ENCODE data around the gene TSPYL1. TPM values are rescaled to one million over a fixed set of nuclear protein-coding genes. Genes with fewer than 3 reads are reported as not detected.
"Not testable (repeated sequence)": the region's sequence is repeated elsewhere in the genome, so short reads cannot be mapped to it uniquely, and the experiment has no call there.

TSPYL1 gene
- total RNA-seq: 10 to 100 TPM; 70.1 to 80.1 TPM
- long read RNA-seq, transcript TSPYL1-201 (1 exons, 3,326 nt): major isoform, 62 of 63 reads
- long read RNA-seq, partial matches to known transcripts: 0 of 63 reads
- long read RNA-seq, other reads (novel, unspliced or antisense): 1 of 63 reads

DNA sequence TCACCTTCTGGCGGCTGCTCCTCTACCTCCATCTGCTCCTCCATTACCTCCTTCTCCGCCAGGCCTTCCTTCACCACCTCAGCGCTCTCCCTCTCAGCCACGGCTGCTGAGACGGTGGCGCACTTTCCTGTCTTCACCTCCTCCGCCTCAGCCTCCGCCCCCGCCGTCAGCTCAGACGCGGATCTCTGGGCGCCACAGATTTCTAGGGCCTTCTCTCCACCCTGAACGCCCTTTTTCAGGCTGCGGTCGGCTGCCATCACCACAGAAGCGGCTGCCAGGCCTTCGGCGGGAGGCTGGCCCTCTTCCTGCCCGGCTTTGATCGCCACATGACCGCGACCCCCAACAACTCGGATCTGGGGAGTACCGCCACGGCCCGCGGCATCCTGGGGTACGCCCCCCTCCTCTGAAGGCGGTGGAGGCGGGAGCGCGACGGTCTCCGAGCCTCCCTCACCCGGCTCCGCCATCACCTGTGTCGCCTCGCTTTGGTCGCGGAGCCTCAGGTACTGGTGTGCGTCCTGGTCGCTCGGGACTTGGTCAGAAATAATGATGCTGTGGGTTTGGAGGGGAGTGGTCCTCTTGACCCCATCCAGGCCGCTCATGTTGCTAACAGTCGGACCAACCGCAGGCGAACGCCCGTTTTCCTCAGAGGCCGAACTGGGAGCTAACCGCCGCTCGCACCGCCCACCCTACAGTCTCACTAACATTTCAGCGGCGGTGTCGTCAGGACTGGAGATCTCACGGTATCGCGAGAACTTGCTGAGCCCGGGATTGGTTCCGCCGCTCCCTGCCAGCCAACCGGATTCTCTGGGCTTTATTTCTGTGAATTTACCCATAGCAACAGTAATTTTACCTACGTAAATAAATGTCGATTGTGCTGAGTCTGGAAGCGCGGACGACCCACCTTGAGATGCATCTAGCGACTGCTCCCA, at the start of gene TSPYL1:
TSPYL1 (minus strand) TSS at position 699 of the 929 bp plus-strand sequence; CDS start at position 599, 100 bp downstream.
- DNase-seq (peak; percentile 97), ATAC-seq (peak; percentile 96)
- intact Hi-C loops (cut with DNase I, micrococcal nuclease): loop anchor here in 1 of 2 donors (5.0 to 10.0 kb wide), 2 partner anchors 85 to 288 kb away; no protein-coding TSS in a partner anchor

DNA sequence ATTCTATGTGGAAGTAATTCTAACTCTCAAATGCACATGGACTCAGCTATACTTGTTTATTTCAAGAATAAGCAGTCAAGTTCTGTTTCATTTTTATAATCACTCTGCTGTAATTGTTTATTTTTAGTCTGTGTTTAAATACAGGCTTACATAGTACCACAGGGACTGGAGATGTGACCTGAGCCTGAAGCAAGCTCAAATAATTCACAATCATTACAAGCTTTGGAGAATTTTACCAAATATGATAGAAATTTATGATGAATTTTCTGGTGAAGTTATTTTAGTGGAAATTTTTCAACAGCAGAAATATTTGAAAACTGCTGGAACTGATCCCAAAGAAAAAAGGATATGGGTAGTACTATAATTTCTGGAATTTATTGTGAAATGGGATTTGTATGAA, 49.4 kb upstream of the TSPYL1 start:
- intact Hi-C loops (cut with DNase I, micrococcal nuclease): no loop called here
- ATAC-seq: no peak

DNA sequence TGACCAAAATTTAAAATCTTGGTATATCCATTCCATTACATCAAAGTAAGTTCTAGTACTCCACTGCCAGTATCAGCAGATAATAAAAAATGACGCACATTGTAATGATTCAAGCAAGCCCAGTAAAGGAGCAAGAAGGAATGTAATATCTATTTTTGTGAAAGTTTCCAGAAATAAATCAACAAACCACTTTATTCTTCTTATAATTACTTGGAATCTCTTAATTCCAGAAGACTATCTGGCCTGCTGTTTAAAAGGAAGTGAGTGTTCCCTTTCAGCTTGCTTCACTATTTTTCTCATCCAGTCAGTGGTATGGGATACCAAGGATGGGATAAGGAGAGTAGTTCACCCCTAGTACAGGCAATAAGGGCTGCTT, 48.8 kb upstream of the TSPYL1 start:
- DNase-seq (no peak), ATAC-seq (no peak)
- intact Hi-C loops (cut with DNase I, micrococcal nuclease): no loop called here

More for the DNA sequence above, 49.4 kb upstream of the TSPYL1 start:
- no peak for DNase-seq

DNA sequence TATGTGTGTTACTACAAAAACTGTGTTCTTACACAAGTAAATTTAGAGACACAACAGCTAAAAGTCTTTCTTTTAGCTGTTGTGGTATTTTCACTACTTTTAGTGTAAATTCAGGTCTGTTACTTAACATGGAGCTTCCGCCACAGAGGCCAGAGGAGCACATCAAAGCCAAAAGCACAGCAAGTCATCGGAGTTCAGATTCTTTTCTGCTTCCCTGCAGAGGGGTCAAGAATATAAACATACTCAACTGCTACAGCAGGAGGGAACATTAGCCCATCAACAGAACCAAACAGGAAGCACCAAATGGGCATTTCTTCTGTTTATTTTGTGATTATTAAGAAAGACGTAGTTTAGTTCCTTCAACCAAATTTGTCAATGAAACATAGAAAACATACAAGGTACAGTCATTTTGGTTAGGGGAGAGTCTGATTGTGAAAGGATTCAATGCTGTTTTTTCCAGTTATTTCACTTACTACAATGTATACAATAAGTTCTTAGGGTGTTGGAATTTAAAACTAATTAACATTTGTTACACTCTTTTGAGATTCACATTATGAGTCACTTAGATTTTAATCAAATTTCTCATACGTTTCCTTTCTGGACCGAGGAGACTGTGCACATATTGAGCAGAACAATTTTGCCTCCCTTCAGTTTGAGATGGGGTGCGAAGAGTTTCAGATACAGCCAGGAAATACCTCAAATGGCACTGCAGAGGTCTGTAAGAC, 48.2 kb upstream of the TSPYL1 start:
- intact Hi-C loops (cut with DNase I, micrococcal nuclease): no loop called here
- ATAC-seq (no peak), DNase-seq (no peak)

DNA sequence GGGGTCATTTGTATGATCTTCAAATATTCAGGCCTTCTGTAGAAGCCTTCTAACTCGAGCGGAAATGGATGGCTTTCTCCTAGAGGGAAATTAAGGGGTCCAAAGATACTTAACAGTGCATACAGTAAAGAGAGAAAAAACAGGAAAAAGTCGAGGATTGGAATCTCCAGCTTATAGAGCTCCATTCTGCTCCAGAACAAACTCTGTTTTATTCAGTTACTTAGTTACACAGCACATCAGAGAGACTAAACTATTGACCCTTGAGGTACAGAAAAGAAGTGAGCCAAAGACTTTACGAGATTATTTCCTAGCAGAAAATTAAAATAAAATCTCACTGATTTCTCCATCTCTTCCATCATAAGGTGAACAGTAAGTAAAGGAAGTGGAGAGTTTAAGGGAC, 47.3 kb upstream of the TSPYL1 start:
- ATAC-seq: no peak
- intact Hi-C loops (cut with DNase I, micrococcal nuclease): no loop called here
- no peak for DNase-seq

DNA sequence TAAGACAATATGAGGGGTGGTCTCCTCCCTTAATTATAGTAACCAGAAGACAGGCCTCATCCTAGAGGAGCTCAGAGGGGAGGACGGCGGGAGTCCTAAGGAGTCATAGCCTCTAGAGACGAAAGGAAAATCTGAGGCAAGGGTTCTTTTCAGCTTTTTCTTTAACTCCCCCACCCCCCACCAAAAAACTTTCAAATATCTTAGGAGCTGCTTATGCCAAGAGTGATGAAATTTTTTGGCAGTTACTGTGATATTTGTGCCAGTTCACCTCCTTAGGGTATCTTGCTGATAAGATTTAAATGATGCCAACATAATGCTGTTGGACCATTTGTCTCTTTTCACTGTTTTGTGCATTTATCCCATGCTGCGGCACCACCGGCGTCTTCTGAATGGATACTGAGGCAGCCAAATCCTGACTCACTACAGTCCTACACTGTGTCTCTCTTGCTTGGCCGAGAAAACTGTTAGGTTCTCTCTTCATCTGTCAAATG, 46.5 kb upstream of the TSPYL1 start:
- DNase-seq: no peak
- intact Hi-C loops (cut with DNase I, micrococcal nuclease): no loop called here
- ATAC-seq: no peak

DNA sequence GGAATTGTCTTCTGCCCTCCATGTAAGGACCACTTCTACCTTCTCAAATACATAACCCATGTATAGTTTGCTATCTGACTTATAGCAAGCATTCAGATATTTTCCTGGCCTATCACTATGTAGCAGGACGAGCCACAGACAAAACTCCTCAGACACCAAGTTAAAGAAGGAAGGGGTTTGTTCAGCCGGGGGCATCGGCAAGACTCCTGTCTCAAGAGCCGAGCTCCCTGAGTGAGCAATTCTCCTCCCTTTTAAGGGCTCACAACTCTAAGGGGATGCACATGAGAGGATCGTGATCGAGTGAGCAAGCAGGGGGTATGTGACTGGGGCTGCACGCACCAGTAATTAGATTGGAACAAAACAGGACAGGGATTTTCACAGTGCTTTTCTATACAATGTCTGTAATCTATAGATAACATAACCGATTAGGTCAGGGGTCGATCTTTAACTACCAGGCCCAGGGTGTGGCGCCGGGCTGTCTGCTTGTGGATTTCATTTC, 46.0 kb upstream of the TSPYL1 start:
- ATAC-seq; DNase-seq; intact Hi-C loops (cut with DNase I, micrococcal nuclease): not testable (repeated sequence)

DNA sequence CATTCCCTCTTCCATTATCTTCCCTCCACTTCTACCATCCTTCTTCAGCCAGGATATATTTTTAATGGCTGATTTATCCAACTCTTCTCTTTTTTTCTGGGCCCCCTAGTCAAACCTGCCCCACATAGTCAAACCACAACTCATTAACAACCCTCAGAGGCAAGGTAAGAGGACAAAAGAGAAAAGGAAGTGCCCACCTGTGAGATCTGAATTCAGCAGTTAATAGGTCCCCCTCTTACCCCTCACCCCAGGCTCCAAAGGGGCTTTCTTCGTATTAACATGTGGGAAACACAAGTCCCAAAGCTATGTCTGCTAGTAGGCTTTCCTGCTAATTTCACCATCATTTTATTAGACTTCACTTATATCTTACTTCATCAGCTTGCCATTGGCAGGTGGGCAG, 44.1 kb upstream of the TSPYL1 start:
- DNase-seq (no peak), ATAC-seq (no peak)
- intact Hi-C loops (cut with DNase I, micrococcal nuclease): no loop called here

DNA sequence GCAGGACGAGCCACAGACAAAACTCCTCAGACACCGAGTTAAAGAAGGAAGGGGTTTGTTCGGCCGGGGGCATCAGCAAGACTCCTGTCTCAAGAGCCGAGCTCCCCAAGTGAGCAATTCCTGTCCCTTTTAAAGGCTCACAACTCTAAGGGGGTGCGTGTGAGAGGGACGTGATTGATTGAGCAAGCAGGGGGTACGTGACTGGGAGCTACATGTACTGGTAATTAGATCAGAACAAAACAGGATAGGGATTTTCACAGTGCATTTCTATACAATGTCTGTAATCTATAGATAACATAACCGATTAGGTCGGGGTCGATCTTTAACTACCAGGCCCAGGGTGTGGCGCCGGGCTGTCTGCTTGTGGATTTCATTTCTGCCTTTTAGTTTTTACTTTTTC, 42.2 kb upstream of the TSPYL1 start:
- intact Hi-C loops (cut with DNase I, micrococcal nuclease); ATAC-seq; DNase-seq: not testable (repeated sequence)

GRCh38 chr6:116316772-116317467, 37.2 kb upstream of the TSPYL1 start:
- DNase-seq (no peak), ATAC-seq (no peak)
- intact Hi-C loops (cut with DNase I, micrococcal nuclease): no loop called here

GRCh38 chr6:116314878-116315277, 35.1 kb upstream of the TSPYL1 start:
- ATAC-seq: no peak
- DNase-seq: no peak
- intact Hi-C loops (cut with DNase I, micrococcal nuclease): no loop called here

DNA sequence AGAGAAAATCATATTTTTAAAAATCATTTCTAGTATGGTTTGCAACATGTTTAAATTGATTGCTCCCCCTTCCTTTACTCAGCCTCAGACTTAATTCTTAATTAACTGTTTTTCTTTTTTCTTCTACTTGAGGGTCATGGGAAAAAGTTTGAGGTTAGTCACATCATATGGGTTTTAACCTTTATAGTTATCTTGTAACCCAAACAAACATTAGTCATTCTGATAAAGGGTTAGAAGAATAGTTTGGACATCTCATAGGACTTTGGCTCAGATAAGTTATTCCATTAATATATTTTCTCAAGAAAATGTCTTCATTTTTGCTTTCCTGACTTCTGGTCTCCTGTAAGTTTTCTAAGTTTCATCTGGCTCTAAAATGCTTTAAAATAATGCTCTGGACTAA, 34.5 kb upstream of the TSPYL1 start:
- no peak for ATAC-seq
- no peak for DNase-seq
- intact Hi-C loops (cut with DNase I, micrococcal nuclease): no loop called here

DNA sequence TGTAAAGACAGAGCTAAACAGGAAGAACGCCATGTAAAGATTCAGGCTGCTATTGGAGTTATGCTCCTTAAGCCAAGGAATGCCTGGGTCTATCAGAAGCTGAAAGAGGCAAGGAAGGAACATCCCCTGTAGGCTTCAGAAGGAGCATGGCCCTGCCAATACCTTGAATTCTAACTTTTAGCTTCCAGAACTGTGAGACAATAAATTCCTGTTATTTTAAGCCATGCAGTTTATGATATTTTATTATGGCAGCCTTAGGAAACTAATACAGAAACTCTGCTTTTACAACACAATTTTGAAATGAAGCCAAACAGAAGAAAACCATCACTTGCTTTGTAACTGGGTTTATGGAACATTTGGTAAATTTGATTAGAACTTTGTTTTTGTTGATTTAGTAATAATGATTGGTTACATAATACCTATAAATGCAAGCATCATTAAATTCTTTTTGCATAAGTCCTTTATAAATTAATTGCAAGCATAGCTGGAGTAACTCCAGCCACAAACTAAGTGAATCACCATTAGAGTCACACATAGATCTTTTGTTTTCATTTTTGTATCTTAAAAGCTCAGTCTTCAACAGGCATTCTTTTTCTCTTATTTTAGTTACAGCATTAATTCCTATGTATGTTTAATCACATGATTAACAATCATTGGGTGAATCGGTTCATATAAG, 33.5 kb upstream of the TSPYL1 start:
- DNase-seq (no peak), ATAC-seq (no peak)
- intact Hi-C loops (cut with DNase I, micrococcal nuclease): no loop called here

- intact Hi-C loops (cut with DNase I, micrococcal nuclease): no loop called here
- DNase-seq: no peak
- ATAC-seq: no peak
Measured at GRCh38 chr6:116309657-116310056, 29.9 kb upstream of the TSPYL1 start.

GRCh38 chr6:116309001-116309400, 29.3 kb upstream of the TSPYL1 start:
- ATAC-seq (no peak), DNase-seq (no peak)
- intact Hi-C loops (cut with DNase I, micrococcal nuclease): no loop called here

DNA sequence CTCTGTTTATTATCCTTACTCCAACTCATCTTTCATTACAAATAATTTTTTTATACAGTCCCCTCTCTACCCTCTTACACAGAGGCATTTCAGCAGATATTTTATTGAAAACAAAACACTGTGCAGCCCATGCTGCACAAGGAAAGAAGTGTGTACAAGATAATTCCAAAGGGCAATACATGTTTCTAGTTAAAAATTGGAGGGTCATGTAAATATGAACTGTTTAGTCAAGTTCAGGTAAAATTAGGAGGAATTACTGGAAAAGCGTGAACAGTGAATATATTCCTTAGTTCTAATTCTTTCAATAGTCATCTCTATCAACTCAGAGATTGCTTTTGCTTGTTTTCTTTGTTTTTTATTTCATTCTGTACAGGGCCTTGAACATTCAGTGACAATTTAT, 27.9 kb upstream of the TSPYL1 start:
- ATAC-seq: no peak

DNA sequence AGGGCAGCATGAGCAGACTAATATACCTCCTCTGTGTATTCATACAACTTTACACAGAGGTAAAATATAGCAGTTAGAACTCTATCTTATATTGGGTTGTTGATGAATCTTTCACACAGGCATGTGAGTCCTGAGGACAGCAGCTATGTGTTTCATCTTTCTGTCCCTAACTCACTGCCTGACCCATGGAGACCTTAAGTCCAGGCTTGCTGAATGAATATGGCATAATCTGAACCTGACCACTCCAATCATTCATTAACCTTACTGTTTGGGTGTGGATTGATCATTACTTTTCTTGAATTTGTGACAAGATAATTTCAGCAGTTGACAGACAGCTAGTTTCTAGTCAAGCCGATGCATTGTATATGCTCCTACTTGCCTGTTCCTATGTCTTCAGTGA, 27.3 kb upstream of the TSPYL1 start:
- no peak for ATAC-seq

More for the DNA sequence above, 27.9 kb upstream of the TSPYL1 start:
- intact Hi-C loops (cut with DNase I, micrococcal nuclease): no loop called here
- no peak for DNase-seq

GRCh38 chr6:116304538-116305097, 24.9 kb upstream of the TSPYL1 start:
- intact Hi-C loops (cut with DNase I, micrococcal nuclease): no loop called here
- ATAC-seq (no peak), DNase-seq (no peak)

More for the DNA sequence above, 27.3 kb upstream of the TSPYL1 start:
- no peak for DNase-seq
- intact Hi-C loops (cut with DNase I, micrococcal nuclease): no loop called here
